HepG2 (cell line): Measurements from ENCODE around the gene TRNP1. TPM values are rescaled to one million over a fixed set of nuclear protein-coding genes. Genes with fewer than 3 reads are reported as not detected.
A peak's percentile ranks its signal among the peaks of the same experiment; 100 is the strongest.

ENCODE experiments used
- BORCS8-MEF2B ChIP-seq: sonication (generic); formaldehyde crosslinking; IDR thresholded peaks from 2 replicates; pipeline ENCODE4 v1.8.0; 2022; ENCODE audit warnings: mild to moderate bottlenecking, missing genetic modification reagents
- CBFB ChIP-seq: sonication (generic); formaldehyde crosslinking; IDR thresholded peaks from 2 replicates; pipeline ENCODE4 v1.4.0; 2020; ENCODE audit warnings: missing genetic modification reagents
- HNF4A ChIP-seq: sonication (generic); formaldehyde crosslinking; IDR thresholded peaks from 2 replicates; pipeline ENCODE4 v1.4.0; 2020; ENCODE audit warnings: missing genetic modification reagents
- NR2F2 ChIP-seq: IDR thresholded peaks from 2 replicates; pipeline ENCODE4 v1.6.1; 2012; ENCODE audit warnings: low read depth, inconsistent platforms, borderline replicate concordance
- ONECUT2 ChIP-seq: sonication (generic); formaldehyde crosslinking; IDR thresholded peaks from 2 replicates; pipeline ENCODE4 v1.4.0; 2020; ENCODE audit warnings: missing genetic modification reagents
- PAXIP1 ChIP-seq: sonication (generic); formaldehyde crosslinking; conservative IDR thresholded peaks from 2 replicates; pipeline ENCODE4 v1.4.0; 2020; ENCODE audit warnings: mild to moderate bottlenecking, missing genetic modification reagents, moderate library complexity
- SP140L ChIP-seq: sonication (generic); formaldehyde crosslinking; IDR thresholded peaks from 2 replicates; pipeline ENCODE4 v1.4.0; 2020; ENCODE audit warnings: missing genetic modification reagents, borderline replicate concordance
- ZBTB37 ChIP-seq: sonication (generic); formaldehyde crosslinking; IDR thresholded peaks from 2 replicates; pipeline ENCODE4 v1.4.0; 2020; ENCODE audit warnings: mild to moderate bottlenecking, missing genetic modification reagents
- ZFP82 ChIP-seq: sonication (generic); formaldehyde crosslinking; IDR thresholded peaks from 2 replicates; pipeline ENCODE4 v1.5.1; 2020; ENCODE audit warnings: mild to moderate bottlenecking, missing genetic modification reagents, borderline replicate concordance
- ZNF224 ChIP-seq: sonication (generic); formaldehyde crosslinking; IDR thresholded peaks from 2 replicates; pipeline ENCODE4 v1.5.0; 2020; ENCODE audit warnings: mild to moderate bottlenecking, missing genetic modification reagents
- ZNF407 ChIP-seq: sonication (generic); formaldehyde crosslinking; IDR thresholded peaks from one replicate; pipeline ENCODE4 v1.5.1; 2020; ENCODE audit warnings: mild to moderate bottlenecking, missing genetic modification reagents; ENCODE audit errors: not compliant biosample characterization
- ZNF431 ChIP-seq: sonication (generic); formaldehyde crosslinking; IDR thresholded peaks from 2 replicates; pipeline ENCODE4 v1.9.0; 2022; ENCODE audit warnings: missing genetic modification reagents, low read depth, mild to moderate bottlenecking, borderline replicate concordance
- ZNF605 ChIP-seq: sonication (generic); formaldehyde crosslinking; IDR thresholded peaks from 2 replicates; pipeline ENCODE4 v1.8.0; 2022; ENCODE audit warnings: mild to moderate bottlenecking, missing genetic modification reagents
- ZNF784 ChIP-seq: sonication (generic); formaldehyde crosslinking; IDR thresholded peaks from 2 replicates; pipeline ENCODE4 v1.5.1; 2020; ENCODE audit warnings: missing genetic modification reagents, mild to moderate bottlenecking, borderline replicate concordance
- polyA plus RNA-seq, 8 experiments: library from polyadenylated mRNA; depleted of rRNA in 3 of 8; stranded (reverse) in 7 of 8; unstranded in 1 of 8; fragments of >200 nt; fragmentation: Illumina TruSeq in 4 of 8; extraction: Trizol in 4 of 8; gene quantifications; 2 replicates each; pipeline versions ENCODE4 v1.2.1 to v1.2.3, GENCODE V29; 2011 to 2016; ENCODE audit warnings: low read depth in 4 of 8, missing spikeins in 1 of 8, mixed read lengths in 1 of 8; ENCODE audit not compliant: insufficient read depth in 1 of 8
- total RNA-seq, 5 experiments: library from RNA; depleted of rRNA; stranded (reverse); fragments of >200 nt; fragmentation: Illumina TruSeq; extraction: Trizol; gene quantifications; 2 replicates each; pipeline ENCODE4 v1.2.3, GENCODE V29; 2016; ENCODE audit warnings: low read depth in 1 of 5

The TRNP1 gene
- total and polyA plus RNA-seq, 2 of the 13 experiments (the other 11 are each of a cell fraction or from before 2014, with no cell fraction given) = 42.0 to 158 TPM

GRCh38 chr1:26945138-26945537 lies 48.4 kb upstream of the TRNP1 start (continued):
- 0 out of 2 replicates have a peak, but pooled peaks have one; percentile 39 for TF ChIP-seq ZNF784
- TF ChIP-seq SP140L = no peak
- no peak for TF ChIP-seq ZNF431 (CRISPR knock-in tag)
- peak; percentile 41; the same call in 1 of the 2 replicates for TF ChIP-seq HNF4A (CRISPR knock-in tag)
- no peak for TF ChIP-seq ZFP82
- TF ChIP-seq ONECUT2 (CRISPR knock-in tag) = peak; percentile 91
- peak; percentile 78; the same call in 1 of the 2 replicates for TF ChIP-seq ZBTB37 (CRISPR knock-in tag)
- peak; percentile 27; the same call in 1 of the 2 replicates for TF ChIP-seq BORCS8-MEF2B (CRISPR knock-in tag)
- peak; percentile 66; the same call in 1 of the 2 replicates for TF ChIP-seq NR2F2
- TF ChIP-seq ZNF407 = peak; percentile 13
- 0 out of 2 replicates have a peak, but pooled peaks have one; percentile 48 for TF ChIP-seq ZNF224 (CRISPR knock-in tag)
- peak; percentile 67 for TF ChIP-seq PAXIP1 (CRISPR knock-in tag)
- TF ChIP-seq ZNF605 (CRISPR knock-in tag) = 0 out of 2 replicates have a peak, but pooled peaks have one; percentile 27
- no peak for TF ChIP-seq CBFB (CRISPR knock-in tag)
